Activated CD4-positive, alpha-beta T cell treated with anti-CD3 and anti-CD28 coated beads for 36 hours (primary cell): Measurements from ENCODE around the gene MAPK4. TPM values are rescaled to one million over a fixed set of nuclear protein-coding genes. Genes with fewer than 3 reads are reported as not detected.

ENCODE experiments used
- ATAC-seq: fragments of 200-7000 bp; cut with Tn5 transposase; one replicate; pipeline ENCODE4 v1.10.0; 2021; ENCODE audit warnings: mild to moderate bottlenecking, moderate library complexity
- CTCF ChIA-PET: fragments of 350-600 bp; sonication (Branson Sonifier 250); formaldehyde crosslinking; loops from one replicate; lab custom pipeline; 2021; ENCODE audit warnings: antibody characterized with exemption; lab: Charles Lee
- POLR2A ChIA-PET: fragments of 350-600 bp; sonication (Branson Sonifier 250); formaldehyde crosslinking; loops from one replicate; lab custom pipeline; 2021; ENCODE audit warnings: antibody characterized with exemption, inconsistent platforms; lab: Charles Lee
- DNase-seq: peaks from one replicate; pipeline ENCODE4 v3.0.0-alpha.2; 2020
- H3K27ac Mint-ChIP-seq: one replicate; pipeline ENCODE4 v1.8.0; 2021; ENCODE audit warnings: mixed read lengths
- H3K27me3 Mint-ChIP-seq: one replicate; pipeline ENCODE4 v1.8.0; 2021; ENCODE audit warnings: mixed read lengths
- H3K36me3 Mint-ChIP-seq: one replicate; pipeline ENCODE4 v1.8.0; 2021; ENCODE audit warnings: low read depth, mixed read lengths
- H3K4me1 Mint-ChIP-seq: one replicate; pipeline ENCODE4 v1.8.0; 2021; ENCODE audit warnings: mixed read lengths
- H3K4me3 Mint-ChIP-seq: one replicate; pipeline ENCODE4 v1.8.0; 2021; ENCODE audit warnings: mild to moderate bottlenecking, moderate library complexity, mixed read lengths
- H3K9me3 Mint-ChIP-seq: one replicate; pipeline ENCODE4 v1.8.0; 2021; ENCODE audit warnings: low read depth, mixed read lengths
- intact Hi-C, 2 experiments: fragments of 100-400 bp; cut with DNase I in 1 of 2; cut with micrococcal nuclease in 1 of 2; formaldehyde crosslinking; loops; one replicate each; pipeline versions ENCODE4 v1.14.2 to v1.15.1; 2022 to 2024; cut with DNase I, micrococcal nuclease
- total RNA-seq, 2 experiments: library from RNA; stranded (reverse); gene quantifications; one replicate each; pipeline ENCODE4 v1.2.3, GENCODE V29; 2021

MAPK4 gene
- total RNA-seq, 2 experiments from 2014 or later: not detected

GRCh38 chr18:50642439-50642838 lies 82.6 kb downstream of the MAPK4 start:
- Mint-ChIP-seq H3K27me3 (no peaks in the 10 kb centered on the region), H3K4me3 (no peak overlapping the region), H3K36me3 (no peaks in the 10 kb centered on the region), H3K27ac (no peak overlapping the region), H3K4me1 (no peaks in the 10 kb centered on the region), H3K9me3 (no peaks in the 10 kb centered on the region)
- ATAC-seq (no peak), DNase-seq (no peak)
- ChIA-PET CTCF (interaction anchor here (0.7 kb wide), 1 partner anchor 463 kb away, joined by 3 read pairs; no protein-coding TSS in a partner anchor), POLR2A (no interaction called here)
- intact Hi-C loops: no loop called here

GRCh38 chr18:50644146-50644545 lies 84.3 kb downstream of the MAPK4 start:
- Mint-ChIP-seq H3K27ac (no peak overlapping the region), H3K4me1 (no peaks in the 10 kb centered on the region), H3K27me3 (no peaks in the 10 kb centered on the region), H3K36me3 (no peaks in the 10 kb centered on the region), H3K4me3 (no peak overlapping the region), H3K9me3 (no peaks in the 10 kb centered on the region)
- ChIA-PET CTCF (interaction anchor here (0.8 kb wide), 1 partner anchor 291 kb away, joined by 4 read pairs; no protein-coding TSS in a partner anchor), POLR2A (no interaction called here)
- intact Hi-C loops: no loop called here
- no peak for DNase-seq
- ATAC-seq: no peak

- Mint-ChIP-seq H3K27me3 (no peaks in the 10 kb centered on the region), H3K9me3 (no peaks in the 10 kb centered on the region), H3K4me3 (no peak overlapping the region), H3K27ac (no peak overlapping the region), H3K36me3 (no peaks in the 10 kb centered on the region), H3K4me1 (no peaks in the 10 kb centered on the region)
- CTCF ChIA-PET: interaction anchor here (0.8 kb wide), 1 partner anchor 291 kb away, joined by 4 read pairs; no protein-coding TSS in a partner anchor
- no peak for ATAC-seq
- intact Hi-C loops: no loop called here
- DNase-seq: no peak
- POLR2A ChIA-PET: interaction anchor here (0.6 kb wide), 1 partner anchor 1363 kb away, joined by 3 read pairs; no protein-coding TSS in a partner anchor
These were observed 84.9 kb downstream of the MAPK4 start for GRCh38 chr18:50644807-50645206.

GRCh38 chr18:50647237-50647636 lies 87.3 kb downstream of the MAPK4 start:
- ATAC-seq (no peak), DNase-seq (no peak)
- POLR2A ChIA-PET: no interaction called here
- H3K27ac Mint-ChIP-seq: no peak overlapping the region
- H3K9me3 Mint-ChIP-seq: no peaks in the 10 kb centered on the region
- H3K4me3 Mint-ChIP-seq: no peak overlapping the region
- H3K4me1 Mint-ChIP-seq: no peaks in the 10 kb centered on the region
- H3K36me3 Mint-ChIP-seq: no peaks in the 10 kb centered on the region
- no peaks in the 10 kb centered on the region for H3K27me3 Mint-ChIP-seq
- intact Hi-C loops: no loop called here
- CTCF ChIA-PET: no interaction called here

- ChIA-PET POLR2A (no interaction called here), CTCF (no interaction called here)
- Mint-ChIP-seq H3K4me1 (no peaks in the 10 kb centered on the region), H3K9me3 (no peaks in the 10 kb centered on the region), H3K36me3 (no peaks in the 10 kb centered on the region), H3K4me3 (no peak overlapping the region), H3K27me3 (no peaks in the 10 kb centered on the region), H3K27ac (no peak overlapping the region)
- ATAC-seq (no peak), DNase-seq (no peak)
- intact Hi-C loops: no loop called here
These were observed 87.9 kb downstream of the MAPK4 start for GRCh38 chr18:50647792-50648191.

- no peak for DNase-seq
- H3K4me1 Mint-ChIP-seq: no peaks in the 10 kb centered on the region
- no peak for ATAC-seq
- H3K27ac Mint-ChIP-seq: no peak overlapping the region
- no peaks in the 10 kb centered on the region for H3K36me3 Mint-ChIP-seq
- no peaks in the 10 kb centered on the region for H3K9me3 Mint-ChIP-seq
- no peak overlapping the region for H3K4me3 Mint-ChIP-seq
- no peaks in the 10 kb centered on the region for H3K27me3 Mint-ChIP-seq
- ChIA-PET POLR2A (no interaction called here), CTCF (no interaction called here)
- intact Hi-C loops: no loop called here
These were observed 89.9 kb downstream of the MAPK4 start for GRCh38 chr18:50649821-50650220.

- Mint-ChIP-seq H3K4me3 (no peak overlapping the region), H3K36me3 (no peaks in the 10 kb centered on the region), H3K27me3 (no peaks in the 10 kb centered on the region), H3K27ac (no peak overlapping the region), H3K4me1 (no peaks in the 10 kb centered on the region), H3K9me3 (no peaks in the 10 kb centered on the region)
- intact Hi-C loops: no loop called here
- ChIA-PET POLR2A (no interaction called here), CTCF (no interaction called here)
- ATAC-seq (no peak), DNase-seq (no peak)
These were observed 91.4 kb downstream of the MAPK4 start for GRCh38 chr18:50651334-50651733.

GRCh38 chr18:50653402-50654093 lies 93.7 kb downstream of the MAPK4 start:
- intact Hi-C loops: no loop called here
- H3K9me3 Mint-ChIP-seq: no peaks in the 10 kb centered on the region
- DNase-seq: no peak
- H3K4me1 Mint-ChIP-seq: no peaks in the 10 kb centered on the region
- ChIA-PET POLR2A (no interaction called here), CTCF (no interaction called here)
- H3K27me3 Mint-ChIP-seq: peaks cover 2% of the 10 kb centered on the region
- ATAC-seq: no peak
- no peaks in the 10 kb centered on the region for H3K36me3 Mint-ChIP-seq
- H3K27ac Mint-ChIP-seq: no peak overlapping the region
- H3K4me3 Mint-ChIP-seq: no peak overlapping the region

GRCh38 chr18:50654211-50654610 lies 94.3 kb downstream of the MAPK4 start:
- Mint-ChIP-seq H3K27ac (no peak overlapping the region), H3K36me3 (no peaks in the 10 kb centered on the region), H3K27me3 (peaks cover 4% of the 10 kb centered on the region), H3K4me1 (no peaks in the 10 kb centered on the region), H3K9me3 (no peaks in the 10 kb centered on the region), H3K4me3 (no peak overlapping the region)
- ChIA-PET CTCF (no interaction called here), POLR2A (no interaction called here)
- intact Hi-C loops: no loop called here
- ATAC-seq (no peak), DNase-seq (no peak)

GRCh38 chr18:50654658-50655550 lies 95.0 kb downstream of the MAPK4 start:
- ATAC-seq: no peak

GRCh38 chr18:50656396-50656795 lies 96.5 kb downstream of the MAPK4 start:
- DNase-seq (no peak), ATAC-seq (no peak)
- peaks cover 4% of the 10 kb centered on the region for H3K27me3 Mint-ChIP-seq
- ChIA-PET CTCF (no interaction called here), POLR2A (no interaction called here)
- intact Hi-C loops: no loop called here
- no peaks in the 10 kb centered on the region for H3K36me3 Mint-ChIP-seq
- H3K4me1 Mint-ChIP-seq: no peaks in the 10 kb centered on the region
- no peak overlapping the region for H3K27ac Mint-ChIP-seq
- no peak overlapping the region for H3K4me3 Mint-ChIP-seq
- H3K9me3 Mint-ChIP-seq: no peaks in the 10 kb centered on the region

More at GRCh38 chr18:50654658-50655550, 95.0 kb downstream of the MAPK4 start:
- Mint-ChIP-seq H3K9me3 (no peaks in the 10 kb centered on the region), H3K27ac (no peak overlapping the region), H3K36me3 (no peaks in the 10 kb centered on the region), H3K4me3 (no peak overlapping the region), H3K27me3 (peaks cover 4% of the 10 kb centered on the region), H3K4me1 (no peaks in the 10 kb centered on the region)
- CTCF ChIA-PET: no interaction called here
- no peak for DNase-seq
- POLR2A ChIA-PET: no interaction called here
- intact Hi-C loops: no loop called here
